ENCODE data around the gene MGAT5. TPM values are rescaled to one million over a fixed set of nuclear protein-coding genes. Genes with fewer than 3 reads are reported as not detected.
A peak's percentile ranks its signal among the peaks of the same experiment; 100 is the strongest.

Gene MGAT5
- total RNA-seq, 4 donors from 2014 or later: 47.4 to 56.4 (median 50.3) TPM

- no peaks in the 10 kb centered on the region for H3K36me3 ChIP-seq
- no peak for TF ChIP-seq POLR2A (IDR thresholded peaks at IDR 0.05; ENCODE audit: low read depth)
- no peak for TF ChIP-seq POLR2AphosphoS5 (IDR thresholded peaks at IDR 0.05)
- H3K4me3 ChIP-seq: no peak overlapping the region
- no peaks in the 10 kb centered on the region for H3K27me3 ChIP-seq
- peaks cover 24 to 27% (median 26%) of the 10 kb centered on the region in 4 donors for H3K4me1 ChIP-seq
- WGBS: 58% methylated on average over 1 of the region's 1 CpG
- intact Hi-C loops (cut with DNase I): no loop called here
- no peaks in the 10 kb centered on the region for H3K9me3 ChIP-seq
- no peak overlapping the region for H3K27ac ChIP-seq (replicated peaks in 1 of 4)
- DNase-seq (ENCODE audit: extremely low spot score): no peak
Measured at GRCh38 chr2:134300585-134300984, 46.7 kb downstream of the MGAT5 start.

- H3K27me3 ChIP-seq: no peaks in the 10 kb centered on the region
- intact Hi-C loops (cut with DNase I): no loop called here
- no peaks in the 10 kb centered on the region for H3K9me3 ChIP-seq
- H3K4me1 ChIP-seq: peaks cover 18 to 22% (median 20%) of the 10 kb centered on the region in 4 donors
- no peaks in the 10 kb centered on the region for H3K36me3 ChIP-seq
- TF ChIP-seq EP300 (IDR thresholded peaks at IDR 0.05) (no peak), POLR2A (IDR thresholded peaks at IDR 0.05; ENCODE audit: low read depth) (no peak), POLR2AphosphoS5 (IDR thresholded peaks at IDR 0.05) (no peak)
- TF ChIP-seq, protein P1, sequence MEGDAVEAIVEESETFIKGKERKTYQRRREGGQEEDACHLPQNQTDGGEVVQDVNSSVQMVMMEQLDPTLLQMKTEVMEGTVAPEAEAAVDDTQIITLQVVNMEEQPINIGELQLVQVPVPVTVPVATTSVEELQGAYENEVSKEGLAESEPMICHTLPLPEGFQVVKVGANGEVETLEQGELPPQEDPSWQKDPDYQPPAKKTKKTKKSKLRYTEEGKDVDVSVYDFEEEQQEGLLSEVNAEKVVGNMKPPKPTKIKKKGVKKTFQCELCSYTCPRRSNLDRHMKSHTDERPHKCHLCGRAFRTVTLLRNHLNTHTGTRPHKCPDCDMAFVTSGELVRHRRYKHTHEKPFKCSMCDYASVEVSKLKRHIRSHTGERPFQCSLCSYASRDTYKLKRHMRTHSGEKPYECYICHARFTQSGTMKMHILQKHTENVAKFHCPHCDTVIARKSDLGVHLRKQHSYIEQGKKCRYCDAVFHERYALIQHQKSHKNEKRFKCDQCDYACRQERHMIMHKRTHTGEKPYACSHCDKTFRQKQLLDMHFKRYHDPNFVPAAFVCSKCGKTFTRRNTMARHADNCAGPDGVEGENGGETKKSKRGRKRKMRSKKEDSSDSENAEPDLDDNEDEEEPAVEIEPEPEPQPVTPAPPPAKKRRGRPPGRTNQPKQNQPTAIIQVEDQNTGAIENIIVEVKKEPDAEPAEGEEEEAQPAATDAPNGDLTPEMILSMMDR (IDR thresholded peaks at IDR 0.05): no peak
- 44% methylated on average over 8 of the region's 8 CpGs for WGBS
- no peak for DNase-seq (ENCODE audit: extremely low spot score)
- H3K4me3 ChIP-seq: no peak overlapping the region
- peak overlapping the region in 1 of 4 donors; percentile 8 for H3K27ac ChIP-seq (replicated peaks in 1 of 4)
Measured at GRCh38 chr2:134301099-134301927, 47.4 kb downstream of the MGAT5 start.

GRCh38 chr2:134301928-134302260 lies 48.0 kb downstream of the MGAT5 start:
- H3K4me1 ChIP-seq: peaks cover 17 to 21% (median 20%) of the 10 kb centered on the region in 4 donors
- intact Hi-C loops (cut with DNase I): no loop called here
- no peak for DNase-seq (ENCODE audit: extremely low spot score)
- peak overlapping the region in 1 of 4 donors; percentile 8 for H3K27ac ChIP-seq (replicated peaks in 1 of 4)
- no peak for TF ChIP-seq POLR2A (IDR thresholded peaks at IDR 0.05; ENCODE audit: low read depth)
- TF ChIP-seq, protein P1 (IDR thresholded peaks at IDR 0.05): no peak
- TF ChIP-seq EP300 (IDR thresholded peaks at IDR 0.05): no peak
- TF ChIP-seq POLR2AphosphoS5 (IDR thresholded peaks at IDR 0.05): no peak
- H3K36me3 ChIP-seq: no peaks in the 10 kb centered on the region
- H3K27me3 ChIP-seq: no peaks in the 10 kb centered on the region
- H3K9me3 ChIP-seq: no peaks in the 10 kb centered on the region
- WGBS: 28% methylated on average over 2 of the region's 2 CpGs
- no peak overlapping the region for H3K4me3 ChIP-seq

DNA sequence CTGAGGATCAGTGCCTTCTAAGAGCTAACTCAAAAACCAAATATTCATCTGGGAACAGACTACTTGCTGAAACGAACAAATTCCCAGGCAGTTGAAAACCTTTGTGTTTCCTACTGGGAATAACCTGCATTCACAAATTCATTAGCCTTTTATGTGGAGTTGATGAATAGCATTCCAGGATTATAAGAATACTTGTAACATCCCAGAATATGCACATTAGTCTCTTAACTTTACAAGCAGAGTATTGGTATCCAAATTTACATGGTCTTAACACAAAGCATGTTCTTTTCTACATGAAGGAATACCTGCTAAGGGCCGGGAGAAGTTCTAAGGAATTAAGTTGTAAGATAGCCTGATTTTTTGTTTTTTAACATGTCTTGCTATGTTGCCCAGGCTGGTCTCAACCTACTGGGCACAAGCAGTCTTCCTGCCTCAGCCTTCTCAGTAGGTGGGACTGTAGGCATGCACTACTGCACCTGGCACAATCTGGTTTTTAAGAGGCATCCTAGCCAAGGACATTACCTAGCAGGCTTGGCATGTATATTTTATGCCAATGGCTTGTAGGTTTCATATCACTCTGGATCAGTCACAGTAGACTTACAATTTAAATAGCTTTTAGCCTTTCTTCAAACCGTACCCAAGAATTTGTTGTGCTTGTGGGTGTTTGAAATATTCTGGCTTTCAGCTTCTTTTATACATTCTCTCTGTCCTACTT lies 50.7 kb downstream of the MGAT5 start:
- 63% methylated on average over 3 of the region's 3 CpGs for WGBS

More for the DNA sequence above, 50.7 kb downstream of the MGAT5 start:
- intact Hi-C loops (cut with DNase I): no loop called here
- H3K27ac ChIP-seq (replicated peaks in 1 of 4): no peak overlapping the region
- H3K4me3 ChIP-seq: no peak overlapping the region
- DNase-seq (ENCODE audit: extremely low spot score): no peak
- H3K27me3 ChIP-seq: no peaks in the 10 kb centered on the region
- H3K36me3 ChIP-seq: no peaks in the 10 kb centered on the region
- no peaks in the 10 kb centered on the region for H3K9me3 ChIP-seq
- peaks cover 17 to 21% (median 20%) of the 10 kb centered on the region in 4 donors for H3K4me1 ChIP-seq
- TF ChIP-seq, protein P1 (IDR thresholded peaks at IDR 0.05): no peak
- no peak for TF ChIP-seq EP300 (IDR thresholded peaks at IDR 0.05)
- no peak for TF ChIP-seq POLR2A (IDR thresholded peaks at IDR 0.05; ENCODE audit: low read depth)
- no peak for TF ChIP-seq POLR2AphosphoS5 (IDR thresholded peaks at IDR 0.05)
